ENCODE results near the gene NPHP4.

NPHP4 gene

DNA sequence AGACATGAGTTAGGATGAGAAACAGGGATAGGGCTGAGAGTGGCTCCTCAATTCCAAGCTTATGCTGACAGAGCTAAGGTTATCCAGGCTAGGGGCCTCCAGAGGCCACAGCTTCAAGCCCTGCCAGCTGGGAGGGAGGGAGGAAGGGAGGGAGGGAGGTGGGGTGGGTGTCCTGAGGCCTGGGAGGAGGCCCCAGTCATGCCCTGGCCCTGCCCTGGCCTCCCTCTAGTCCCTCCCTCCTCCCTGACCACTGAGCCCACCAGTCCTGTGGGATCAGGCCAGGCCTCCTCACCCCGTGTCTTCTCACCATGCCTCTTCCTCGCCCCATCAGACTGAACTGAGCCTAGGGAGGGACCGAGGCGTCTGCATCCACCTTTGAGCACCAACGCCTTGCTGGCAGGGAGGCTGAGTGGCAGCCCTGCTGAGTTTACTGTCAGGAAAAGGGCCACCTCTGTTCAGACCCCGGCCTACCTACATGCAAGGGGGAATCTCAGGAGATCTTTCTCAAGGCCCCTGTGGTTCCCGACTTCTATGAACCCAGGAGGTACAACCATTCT, 116.1 kb downstream of the NPHP4 start:
- no peak for TF ChIP-seq EZH2 (optimal IDR thresholded peaks at IDR 0.05; ENCODE audit: low read depth, low read length)
- no peak for TF ChIP-seq EZH2phosphoT487 (IDR thresholded peaks at IDR 0.05; ENCODE audit: low read length)
- TF ChIP-seq, protein P1, sequence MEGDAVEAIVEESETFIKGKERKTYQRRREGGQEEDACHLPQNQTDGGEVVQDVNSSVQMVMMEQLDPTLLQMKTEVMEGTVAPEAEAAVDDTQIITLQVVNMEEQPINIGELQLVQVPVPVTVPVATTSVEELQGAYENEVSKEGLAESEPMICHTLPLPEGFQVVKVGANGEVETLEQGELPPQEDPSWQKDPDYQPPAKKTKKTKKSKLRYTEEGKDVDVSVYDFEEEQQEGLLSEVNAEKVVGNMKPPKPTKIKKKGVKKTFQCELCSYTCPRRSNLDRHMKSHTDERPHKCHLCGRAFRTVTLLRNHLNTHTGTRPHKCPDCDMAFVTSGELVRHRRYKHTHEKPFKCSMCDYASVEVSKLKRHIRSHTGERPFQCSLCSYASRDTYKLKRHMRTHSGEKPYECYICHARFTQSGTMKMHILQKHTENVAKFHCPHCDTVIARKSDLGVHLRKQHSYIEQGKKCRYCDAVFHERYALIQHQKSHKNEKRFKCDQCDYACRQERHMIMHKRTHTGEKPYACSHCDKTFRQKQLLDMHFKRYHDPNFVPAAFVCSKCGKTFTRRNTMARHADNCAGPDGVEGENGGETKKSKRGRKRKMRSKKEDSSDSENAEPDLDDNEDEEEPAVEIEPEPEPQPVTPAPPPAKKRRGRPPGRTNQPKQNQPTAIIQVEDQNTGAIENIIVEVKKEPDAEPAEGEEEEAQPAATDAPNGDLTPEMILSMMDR (IDR thresholded peaks at IDR 0.05; ENCODE audit: low read length), result no peak
- Histone ChIP-seq H4K20me1 (ENCODE audit: insufficient read depth, low read length) (no peaks in the 10 kb centered on the region), H3K36me3 (replicated peaks; ENCODE audit: insufficient read depth, low read length) (no peaks in the 10 kb centered on the region), H3K27ac (ENCODE audit: low read length) (no peak overlapping the region), H3K4me2 (ENCODE audit: low read depth, low read length) (no peak overlapping the region), H3K9me2 (replicated peaks; ENCODE audit: insufficient read depth, low read length) (no peaks in the 10 kb centered on the region), H3K27me3 (replicated peaks; ENCODE audit: insufficient read depth, low read length) (no peaks in the 10 kb centered on the region), H2AFZ (ENCODE audit: low read length) (no peak overlapping the region), H3K4me1 (ENCODE audit: low read length) (no peaks in the 10 kb centered on the region), H3K9me3 (replicated peaks; ENCODE audit: insufficient read depth, low read length) (no peaks in the 10 kb centered on the region), H3K79me2 (ENCODE audit: low read length) (no peaks in the 10 kb centered on the region), H3K9ac (ENCODE audit: low read length) (no peak overlapping the region), H3K4me3 (ENCODE audit: low read length) (no peak overlapping the region), H3F3A (ENCODE audit: insufficient read depth, low read length) (no peaks in the 10 kb centered on the region)
- no peak for DNase-seq

DNA sequence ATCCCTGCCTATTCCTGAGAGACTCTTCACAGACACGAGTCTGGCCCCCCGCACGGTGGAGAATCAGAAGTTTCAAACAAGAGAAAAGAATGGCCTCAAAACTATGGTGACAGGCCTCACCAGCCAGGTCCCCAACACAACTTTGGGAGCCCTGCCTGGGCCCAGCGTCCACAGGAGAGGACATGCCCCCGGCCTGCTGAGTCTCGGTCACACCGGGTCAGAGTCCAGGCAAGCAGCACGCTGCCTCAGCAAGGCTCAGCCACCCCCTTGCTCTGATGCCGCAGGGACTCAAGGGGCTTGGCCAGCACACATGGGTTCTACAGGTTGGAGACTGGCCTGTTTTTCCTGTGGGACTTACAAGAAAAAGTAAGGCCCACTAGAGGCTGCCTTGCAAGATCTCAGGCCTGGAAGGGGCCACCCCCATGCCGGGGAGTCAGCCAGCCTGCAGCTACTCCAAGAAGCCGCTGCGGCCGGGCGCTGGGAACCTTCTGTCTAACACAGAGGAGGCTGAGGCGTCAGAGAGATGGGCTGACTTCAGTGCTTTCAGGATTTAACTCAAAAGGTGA, 116.8 kb downstream of the NPHP4 start:
- no peak for DNase-seq
- Histone ChIP-seq H3F3A (ENCODE audit: insufficient read depth, low read length) (no peaks in the 10 kb centered on the region), H3K9me2 (replicated peaks; ENCODE audit: insufficient read depth, low read length) (no peaks in the 10 kb centered on the region), H3K79me2 (ENCODE audit: low read length) (no peaks in the 10 kb centered on the region), H3K4me2 (ENCODE audit: low read depth, low read length) (no peak overlapping the region), H3K4me1 (ENCODE audit: low read length) (no peaks in the 10 kb centered on the region), H2AFZ (ENCODE audit: low read length) (no peak overlapping the region), H3K27me3 (replicated peaks; ENCODE audit: insufficient read depth, low read length) (no peaks in the 10 kb centered on the region), H3K9ac (ENCODE audit: low read length) (no peak overlapping the region), H3K27ac (ENCODE audit: low read length) (no peak overlapping the region), H3K9me3 (replicated peaks; ENCODE audit: insufficient read depth, low read length) (no peaks in the 10 kb centered on the region), H3K4me3 (ENCODE audit: low read length) (no peak overlapping the region), H3K36me3 (replicated peaks; ENCODE audit: insufficient read depth, low read length) (no peaks in the 10 kb centered on the region), H4K20me1 (ENCODE audit: insufficient read depth, low read length) (no peaks in the 10 kb centered on the region)
- TF ChIP-seq, protein P1 (IDR thresholded peaks at IDR 0.05; ENCODE audit: low read length), result no peak
- TF ChIP-seq EZH2 (optimal IDR thresholded peaks at IDR 0.05; ENCODE audit: low read depth, low read length) (no peak), EZH2phosphoT487 (IDR thresholded peaks at IDR 0.05; ENCODE audit: low read length) (no peak)

DNA sequence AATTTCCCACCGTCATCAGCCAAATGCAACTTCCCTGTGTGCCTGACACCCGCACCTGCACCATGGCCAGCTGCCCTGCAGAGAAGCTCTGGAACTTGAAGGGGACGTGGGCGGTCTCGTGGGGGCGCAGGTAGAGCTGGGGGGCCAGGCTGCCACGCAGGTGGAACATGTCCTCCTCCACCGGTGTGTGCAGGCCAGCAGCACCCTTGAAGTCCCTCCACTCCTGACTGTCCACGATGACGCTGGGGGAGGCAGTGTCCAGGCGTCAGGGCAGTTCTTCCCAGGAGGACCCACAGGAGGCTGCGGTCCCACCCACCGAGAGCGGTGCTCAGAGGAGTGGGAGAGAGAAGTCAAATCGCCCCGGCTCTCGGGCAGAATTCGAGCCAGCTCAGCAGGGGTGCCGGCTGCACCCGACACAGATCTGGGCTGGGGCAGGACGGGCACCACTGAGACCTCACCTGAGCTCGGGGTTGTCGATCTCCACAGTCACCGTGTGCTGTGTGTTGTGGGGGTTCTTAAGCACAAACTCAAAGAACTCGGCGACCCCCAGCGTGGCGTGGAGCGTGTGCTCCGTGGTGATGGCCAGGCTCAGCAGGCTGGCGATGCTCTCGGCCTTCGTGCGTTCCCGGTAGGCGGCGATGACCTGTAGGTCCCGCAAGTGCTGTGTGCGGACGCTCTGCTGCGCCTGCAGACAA, 117.7 kb downstream of the NPHP4 start:
- Histone ChIP-seq H3K4me3 (ENCODE audit: low read length) (no peak overlapping the region), H3K79me2 (ENCODE audit: low read length) (no peaks in the 10 kb centered on the region), H3K4me2 (ENCODE audit: low read depth, low read length) (no peak overlapping the region), H4K20me1 (ENCODE audit: insufficient read depth, low read length) (no peaks in the 10 kb centered on the region), H3K27me3 (replicated peaks; ENCODE audit: insufficient read depth, low read length) (no peaks in the 10 kb centered on the region), H3F3A (ENCODE audit: insufficient read depth, low read length) (no peaks in the 10 kb centered on the region), H3K4me1 (ENCODE audit: low read length) (no peaks in the 10 kb centered on the region), H3K9me3 (replicated peaks; ENCODE audit: insufficient read depth, low read length) (no peaks in the 10 kb centered on the region), H3K9me2 (replicated peaks; ENCODE audit: insufficient read depth, low read length) (no peaks in the 10 kb centered on the region), H3K9ac (ENCODE audit: low read length) (no peak overlapping the region), H2AFZ (ENCODE audit: low read length) (no peak overlapping the region), H3K36me3 (replicated peaks; ENCODE audit: insufficient read depth, low read length) (no peaks in the 10 kb centered on the region), H3K27ac (ENCODE audit: low read length) (no peak overlapping the region)
- no peak for DNase-seq
- TF ChIP-seq, protein P1 (IDR thresholded peaks at IDR 0.05; ENCODE audit: low read length), result no peak
- TF ChIP-seq EZH2 (optimal IDR thresholded peaks at IDR 0.05; ENCODE audit: low read depth, low read length) (no peak), EZH2phosphoT487 (IDR thresholded peaks at IDR 0.05; ENCODE audit: low read length) (no peak)

Data from MM.1S (cell line).